Osteoblast (primary cell): Measurements from ENCODE around the gene AKAP13. TPM values are rescaled to one million over a fixed set of nuclear protein-coding genes. Genes with fewer than 3 reads are reported as not detected.
A peak's percentile ranks its signal among the peaks of the same experiment; 100 is the strongest.

Experiments
- DNase-seq: peaks from one replicate; pipeline ENCODE4 v3.0.0; 2011; ENCODE audit warnings: low spot score, mixed read lengths; ENCODE audit not compliant: insufficient read length; ENCODE audit errors: missing footprints
- H2AFZ ChIP-seq: 2 replicates; pipeline ENCODE4 v1.6.0; 2011; ENCODE audit warnings: mild to moderate bottlenecking, low read length
- H3K27ac ChIP-seq: 2 replicates; pipeline ENCODE4 v1.5.1; 2011; ENCODE audit warnings: mild to moderate bottlenecking, low read depth, low read length, moderate library complexity
- H3K27me3 ChIP-seq: 2 replicates; pipeline ENCODE4 v1.6.0; 2012; ENCODE audit warnings: mild to moderate bottlenecking, control low read depth, inconsistent platforms, low read length, moderate library complexity; ENCODE audit not compliant: insufficient read depth
- H3K36me3 ChIP-seq: 2 replicates; pipeline ENCODE4 v1.5.1; 2011; ENCODE audit warnings: mild to moderate bottlenecking, low read length, control low read depth, moderate library complexity; ENCODE audit not compliant: insufficient read depth
- H3K4me1 ChIP-seq: 2 replicates; pipeline ENCODE4 v1.5.1; 2011; ENCODE audit warnings: mild to moderate bottlenecking, low read length, control low read depth, moderate library complexity; ENCODE audit not compliant: insufficient read depth
- H3K4me2 ChIP-seq: 2 replicates; pipeline ENCODE4 v1.6.0; 2011; ENCODE audit warnings: mild to moderate bottlenecking, low read length; ENCODE audit not compliant: insufficient read depth
- H3K4me3 ChIP-seq: fragments of 200-600 bp; sonication (generic); 3 replicates; pipeline ENCODE4 v1.5.1; 2012; ENCODE audit warnings: mild to moderate bottlenecking, low read length, inconsistent platforms; ENCODE audit not compliant: insufficient read depth
- H3K79me2 ChIP-seq: 2 replicates; pipeline ENCODE4 v1.6.0; 2012; ENCODE audit warnings: mild to moderate bottlenecking, low read length, control low read depth, inconsistent platforms; ENCODE audit not compliant: insufficient read depth
- H3K9me3 ChIP-seq: 2 replicates; pipeline ENCODE4 v1.5.1; 2011; ENCODE audit warnings: low read depth, low read length, control low read depth
- H4K20me1 ChIP-seq: 2 replicates; pipeline ENCODE4 v1.6.0; 2012; ENCODE audit warnings: mild to moderate bottlenecking, low read length, control low read depth; ENCODE audit not compliant: insufficient read depth
- CTCF ChIP-seq: IDR thresholded peaks from 2 replicates; pipeline ENCODE4 v1.5.1; 2011; ENCODE audit warnings: mild to moderate bottlenecking, low read depth, low read length, moderate library complexity; ENCODE audit errors: extremely low read depth
- total RNA-seq: library from RNA; depleted of rRNA; stranded (reverse); fragments of >200 nt; gene quantifications from 2 replicates; pipeline ENCODE4 v1.2.3, GENCODE V29; 2012

Gene AKAP13
- total RNA-seq, 1 donor, result 77.1 TPM

- no peaks in the 10 kb centered on the region for H3K36me3 ChIP-seq
- H3K9me3 ChIP-seq, result no peaks in the 10 kb centered on the region
- H3K4me1 ChIP-seq, result peaks cover 4% of the 10 kb centered on the region
- H3K4me2 ChIP-seq, result no peak overlapping the region
- DNase-seq, result no peak
- peaks cover 37% of the 10 kb centered on the region for H3K79me2 ChIP-seq
- H3K4me3 ChIP-seq, result no peak overlapping the region
- TF ChIP-seq CTCF, result no peak
- H4K20me1 ChIP-seq, result no peaks in the 10 kb centered on the region
- H2AFZ ChIP-seq, result no peak overlapping the region
- H3K27me3 ChIP-seq, result no peaks in the 10 kb centered on the region
- no peak overlapping the region for H3K27ac ChIP-seq
Measured at GRCh38 chr15:85633859-85634258, 253.5 kb downstream of the AKAP13 start.

- no peaks in the 10 kb centered on the region for H4K20me1 ChIP-seq
- no peak overlapping the region for H3K4me3 ChIP-seq
- TF ChIP-seq CTCF, result no peak
- peak overlapping the region; percentile 12 for H3K27ac ChIP-seq
- H2AFZ ChIP-seq, result no peak overlapping the region
- peaks cover 14% of the 10 kb centered on the region for H3K4me1 ChIP-seq
- H3K27me3 ChIP-seq, result no peaks in the 10 kb centered on the region
- H3K9me3 ChIP-seq, result no peaks in the 10 kb centered on the region
- H3K36me3 ChIP-seq, result no peaks in the 10 kb centered on the region
- no peak overlapping the region for H3K4me2 ChIP-seq
- peaks cover 25% of the 10 kb centered on the region for H3K79me2 ChIP-seq
- DNase-seq, result no peak
Measured at GRCh38 chr15:85636351-85636750, 255.9 kb downstream of the AKAP13 start.

DNA sequence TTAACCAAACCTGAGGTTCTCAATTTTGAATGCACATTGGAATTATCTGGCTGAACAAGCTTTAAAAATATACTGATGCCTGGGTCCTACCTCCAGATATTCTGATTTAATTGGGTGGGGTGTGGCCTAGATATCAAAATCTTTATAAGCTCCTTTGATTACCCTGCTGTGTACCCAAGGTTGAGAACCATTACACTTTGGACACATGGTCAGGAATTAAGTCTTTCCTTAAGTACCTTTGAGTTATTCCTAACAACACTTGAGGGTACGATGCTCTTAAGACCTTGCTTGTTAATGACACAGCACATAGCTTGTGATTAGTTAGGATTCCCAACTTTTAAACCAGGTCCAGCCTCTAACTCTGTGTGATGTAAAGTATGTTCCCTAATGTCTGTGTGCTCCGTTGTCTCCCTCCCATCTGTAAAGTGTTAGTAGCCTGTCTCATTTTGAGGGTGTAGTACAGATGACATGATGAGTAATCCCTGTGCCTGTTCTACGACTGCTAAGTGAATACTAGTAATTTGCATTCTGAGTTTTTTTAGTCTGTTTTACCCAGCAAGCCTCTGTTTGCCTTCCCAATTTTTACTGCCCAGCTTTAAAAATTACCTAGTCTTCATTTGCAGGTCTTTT lies 259.5 kb downstream of the AKAP13 start:
- H3K9me3 ChIP-seq, result no peaks in the 10 kb centered on the region
- peak overlapping the region; percentile 24 for H3K4me2 ChIP-seq
- H3K27ac ChIP-seq, result peak overlapping the region; percentile 60
- peak; percentile 70 for DNase-seq
- H2AFZ ChIP-seq, result peak overlapping the region; percentile 19
- H4K20me1 ChIP-seq, result no peaks in the 10 kb centered on the region
- H3K4me3 ChIP-seq, result no peak overlapping the region
- no peaks in the 10 kb centered on the region for H3K27me3 ChIP-seq
- TF ChIP-seq CTCF, result no peak
- H3K79me2 ChIP-seq, result peaks cover 24% of the 10 kb centered on the region
- no peaks in the 10 kb centered on the region for H3K36me3 ChIP-seq
- H3K4me1 ChIP-seq, result peaks cover 18% of the 10 kb centered on the region

DNA sequence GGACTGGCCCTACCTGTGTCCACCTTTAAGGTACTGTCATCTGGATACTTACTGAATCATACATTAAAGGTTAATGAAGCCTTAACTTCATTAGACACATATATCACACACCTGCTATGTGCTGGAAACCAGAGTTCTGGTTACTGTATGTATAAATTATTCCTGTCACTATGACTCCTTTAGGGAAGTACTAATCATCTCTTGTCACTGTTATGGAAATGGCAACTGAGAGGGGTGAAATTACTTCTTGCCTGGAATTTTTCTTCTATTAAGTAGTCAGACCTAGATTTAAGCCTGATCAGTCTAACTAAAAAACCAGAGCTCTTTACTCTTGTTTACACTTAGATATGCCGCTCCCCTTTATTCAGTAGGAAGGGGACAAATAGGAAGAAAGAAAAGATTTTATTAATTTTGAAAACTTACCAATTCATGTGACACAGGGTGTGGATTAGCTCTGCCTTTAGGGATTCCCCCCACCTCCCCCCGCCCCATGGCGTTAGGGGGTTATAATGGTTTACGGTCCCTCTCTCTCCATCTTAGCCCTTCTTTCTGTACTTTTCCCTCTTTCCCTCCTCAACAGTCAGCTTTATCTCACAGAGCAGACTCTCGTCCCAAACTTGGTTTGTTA lies 261.8 kb downstream of the AKAP13 start:
- Histone ChIP-seq H3K9me3 (no peaks in the 10 kb centered on the region), H2AFZ (no peak overlapping the region), H3K27me3 (no peaks in the 10 kb centered on the region), H3K27ac (peak overlapping the region; percentile 71), H3K4me1 (peaks cover 16% of the 10 kb centered on the region), H3K4me3 (no peak overlapping the region), H3K79me2 (peaks cover 12% of the 10 kb centered on the region), H3K4me2 (peak overlapping the region; percentile 64), H4K20me1 (no peaks in the 10 kb centered on the region), H3K36me3 (no peaks in the 10 kb centered on the region)
- DNase-seq, result no peak
- no peak for TF ChIP-seq CTCF
